Endothelial cell of umbilical vein (primary cell): ENCODE measurements around the gene CALD1. TPM values are rescaled to one million over a fixed set of nuclear protein-coding genes. Genes with fewer than 3 reads are reported as not detected.

Source experiments
- BruUV-seq: library from RNA; stranded (reverse); fragments of 400-500 nt; replicated peaks from 2 replicates; lab custom pipeline; 2021; lab: Mats Ljungman, UMichigan
- CTCF ChIA-PET: fragments of 300-600, 350-600 bp; sonication (Branson Sonifier 250); formaldehyde crosslinking; loops from one replicate; lab custom pipeline; 2021; ENCODE audit warnings: antibody characterized with exemption, inconsistent platforms; lab: Charles Lee
- POLR2A ChIA-PET: fragments of 300-600, 350-600 bp; sonication (Branson Sonifier 250); formaldehyde crosslinking; loops from one replicate; lab custom pipeline; 2021; ENCODE audit warnings: antibody characterized with exemption, inconsistent platforms; lab: Charles Lee
- DNase-seq: peaks from one replicate; pipeline ENCODE4 v3.0.0-alpha.2; 2011; ENCODE audit warnings: low read depth, low spot score
- FAIRE-seq: peaks from 2 replicates; lab custom pipeline; 2011; peaks lifted over from hg19 to GRCh38; lab: Jason Lieb, UNC
- H2AFZ ChIP-seq: 2 replicates; pipeline ENCODE4 v1.6.0; 2012; ENCODE audit warnings: low read depth, low read length, control low read depth, inconsistent platforms
- H3K27ac ChIP-seq: 2 replicates; pipeline ENCODE4 v1.5.1; 2011; ENCODE audit warnings: low read depth, mild to moderate bottlenecking, control low read depth, low read length, moderate library complexity; ENCODE audit not compliant: insufficient read depth
- H3K27me3 ChIP-seq, 2 experiments: 2 replicates each; pipeline versions ENCODE4 v1.6.0 to v1.6.1; 2011; ENCODE audit warnings: low read length in 2 of 2, mixed read lengths in 1 of 2; ENCODE audit not compliant: control insufficient read depth in 2 of 2, insufficient read depth in 2 of 2
- H3K36me3 ChIP-seq, 2 experiments: 2 replicates in 1 of 2; 3 replicates in 1 of 2; pipeline ENCODE4 v1.5.1; 2011; ENCODE audit warnings: low read length in 2 of 2, mild to moderate bottlenecking in 1 of 2, moderate library complexity in 1 of 2; ENCODE audit not compliant: control insufficient read depth in 2 of 2, insufficient read depth in 2 of 2; ENCODE audit errors: extremely low read depth in 1 of 2
- H3K4me1 ChIP-seq: 3 replicates; pipeline ENCODE4 v1.5.1; 2011; ENCODE audit warnings: mild to moderate bottlenecking, low read length; ENCODE audit not compliant: control insufficient read depth, insufficient read depth; ENCODE audit errors: extremely low read depth
- H3K4me2 ChIP-seq: 2 replicates; pipeline ENCODE4 v1.6.1; 2011; ENCODE audit warnings: low read length, control low read depth, mixed read lengths; ENCODE audit not compliant: insufficient read depth
- H3K4me3 ChIP-seq, 3 experiments: fragments of 200-600 bp in 1 of 3; sonication (generic), shearing (Covaris generic) in 1 of 3; replicated peaks in 1 of 3; 2 replicates each; pipeline ENCODE4 v1.5.1; 2011 to 2016; ENCODE audit warnings: control low read depth in 3 of 3, low read length in 3 of 3, mild to moderate bottlenecking in 2 of 3, inconsistent platforms in 1 of 3, low read depth in 1 of 3, moderate library complexity in 1 of 3; ENCODE audit not compliant: insufficient read depth in 1 of 3
- H3K79me2 ChIP-seq: 2 replicates; pipeline ENCODE4 v1.6.0; 2012; ENCODE audit warnings: low read length, inconsistent platforms; ENCODE audit not compliant: control insufficient read depth, insufficient read depth
- H3K9ac ChIP-seq: replicated peaks from 2 replicates; pipeline ENCODE3; 2011; ENCODE audit warnings: low read length, control low read depth; ENCODE audit not compliant: insufficient read depth; ENCODE audit errors: extremely low read depth
- H3K9me1 ChIP-seq: replicated peaks from 3 replicates; pipeline ENCODE4 v1.6.0; 2011; ENCODE audit warnings: mild to moderate bottlenecking, low read length; ENCODE audit not compliant: control insufficient read depth, insufficient read depth; ENCODE audit errors: extremely low read depth
- H3K9me3 ChIP-seq: replicated peaks from 2 replicates; pipeline ENCODE4 v1.5.1; 2012; ENCODE audit warnings: low read length, inconsistent platforms; ENCODE audit not compliant: control insufficient read depth, insufficient read depth
- H4K20me1 ChIP-seq: replicated peaks from 2 replicates; pipeline ENCODE3; 2011; ENCODE audit warnings: mild to moderate bottlenecking, low read length; ENCODE audit not compliant: control insufficient read depth, insufficient read depth; ENCODE audit errors: extremely low read depth
- EZH2 ChIP-seq: IDR thresholded peaks from 2 replicates; pipeline ENCODE4 v1.6.1; 2012; ENCODE audit warnings: borderline replicate concordance, low read depth, mild to moderate bottlenecking, moderate library complexity, low read length, inconsistent platforms; ENCODE audit not compliant: severe bottlenecking
- FOS ChIP-seq: IDR thresholded peaks from 2 replicates; pipeline ENCODE4 v1.6.1; 2011; ENCODE audit warnings: mild to moderate bottlenecking, low read length, moderate library complexity, borderline replicate concordance; ENCODE audit not compliant: insufficient read depth
- GATA2 ChIP-seq: IDR thresholded peaks from 2 replicates; pipeline ENCODE4 v1.7.0; 2011; ENCODE audit warnings: low read depth, mild to moderate bottlenecking, moderate library complexity, mixed read lengths, low read length; ENCODE audit not compliant: insufficient read length, insufficient read depth
- JUN ChIP-seq: IDR thresholded peaks from 2 replicates; pipeline ENCODE4 v1.6.1; 2011; ENCODE audit warnings: borderline replicate concordance, low read depth; ENCODE audit not compliant: insufficient read length, insufficient read depth
- MYC ChIP-seq: IDR thresholded peaks from one replicate; pipeline ENCODE4 v1.6.1; 2011; ENCODE audit warnings: mild to moderate bottlenecking, low read depth, low read length
- POLR2A ChIP-seq: IDR thresholded peaks from 2 replicates; pipeline ENCODE4 v1.6.1; 2012; ENCODE audit warnings: low read depth, mild to moderate bottlenecking, control low read depth, low read length
- POLR2AphosphoS5 ChIP-seq: IDR thresholded peaks from 2 replicates; pipeline ENCODE4 v1.6.1; 2012; ENCODE audit warnings: low read depth, mild to moderate bottlenecking, control low read depth, low read length, moderate library complexity; ENCODE audit not compliant: insufficient read depth
- dilution Hi-C: fragments of 300-500 bp; cut with MboI; formaldehyde crosslinking; loops from one replicate; pipeline ENCODE4 v1.15.0; 2019; ENCODE audit warnings: low sequenced_read_pairs; ENCODE audit not compliant: extremely low pct_ligation_motif_present
- intact Hi-C: fragments of 100-400 bp; cut with micrococcal nuclease; formaldehyde crosslinking; loops from one replicate; pipeline ENCODE4 v1.10.0; 2022
- polyA plus RNA-seq, 4 experiments: library from polyadenylated mRNA; depleted of rRNA in 3 of 4; stranded (reverse) in 3 of 4; unstranded in 1 of 4; fragments of >200 nt; gene quantifications; 2 replicates each; pipeline versions ENCODE4 v1.2.1 to v1.2.3, GENCODE V29; 2011 to 2012; ENCODE audit warnings: missing spikeins in 1 of 4
- total RNA-seq: library from RNA; stranded (reverse); gene quantifications from 2 replicates; pipeline ENCODE4 v1.2.3, GENCODE V29; 2021
- TF ChIP-seq, protein P1 (sequence below), 2 donors: IDR thresholded peaks; 1 replicate in 1 of 2; 2 replicates in 1 of 2; pipeline ENCODE4 v1.5.1; 2011; ENCODE audit warnings: low read length in 2 of 2, mild to moderate bottlenecking in 2 of 2, moderate library complexity in 2 of 2, control low read depth in 1 of 2, inconsistent platforms in 1 of 2, low read depth in 1 of 2; ENCODE audit not compliant: insufficient read depth in 1 of 2; ENCODE audit errors: extremely low read depth in 1 of 2
- TF ChIP-seq, protein P2 (sequence below): IDR thresholded peaks from 2 replicates; pipeline ENCODE4 v1.6.1; 2011; ENCODE audit not compliant: insufficient read depth, insufficient read length

Gene CALD1
- total and polyA plus RNA-seq, 2 donors (not counting 3 experiments of a cell fraction or from before 2014, with no cell fraction given), result 136 to 307 TPM

DNA sequence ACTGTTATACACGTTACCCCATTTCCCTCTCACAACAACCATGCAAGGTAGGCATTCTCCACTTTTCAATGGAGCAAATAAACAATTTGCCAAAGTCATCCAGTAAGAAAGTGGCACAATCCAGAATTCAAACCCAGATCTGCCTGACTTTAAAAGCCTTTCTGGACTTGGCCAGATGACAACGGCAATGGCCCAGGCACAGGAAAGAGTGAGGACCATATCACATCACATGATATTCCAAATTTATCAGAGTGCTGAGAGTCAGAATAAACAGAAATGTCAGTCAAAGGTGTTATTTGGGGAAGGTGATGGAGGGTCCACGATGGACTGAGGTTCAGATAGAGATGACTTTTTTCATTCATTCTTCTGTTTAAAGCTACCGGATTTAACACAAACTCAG lies 48.0 kb downstream of the CALD1 start:
- Histone ChIP-seq H3K9ac (no peak overlapping the region), H3K36me3 (peaks cover 0 to 3% of the 10 kb centered on the region in 2 experiments)

DNA sequence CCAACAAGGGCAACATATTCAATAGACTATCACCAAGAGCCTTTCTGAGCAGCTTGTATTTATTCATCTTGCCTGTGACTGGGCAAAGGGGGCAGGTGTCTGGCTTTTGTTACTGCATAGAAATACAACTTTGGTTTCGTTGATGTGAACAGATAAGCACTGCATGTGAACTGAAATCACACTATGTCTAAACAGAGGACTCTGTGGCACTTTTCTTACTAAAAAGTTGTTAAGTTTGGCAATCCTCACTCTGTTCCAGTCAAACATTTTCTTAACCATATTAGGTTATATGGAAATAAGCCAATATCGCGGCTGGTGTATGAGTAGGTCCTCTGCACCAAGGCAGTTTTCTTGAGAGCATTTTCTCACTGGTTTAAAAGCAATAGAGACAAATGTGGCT lies 48.5 kb downstream of the CALD1 start:
- dilution Hi-C loops, result no loop called here
- Histone ChIP-seq H3K27me3 (no peaks in the 10 kb centered on the region), H3K9ac (no peak overlapping the region), H3K4me1 (no peaks in the 10 kb centered on the region), H2AFZ (no peak overlapping the region), H3K9me1 (no peaks in the 10 kb centered on the region), H3K4me3 (no peak overlapping the region), H3K36me3 (peaks cover 0 to 3% of the 10 kb centered on the region in 2 experiments), H3K79me2 (peaks cover 86% of the 10 kb centered on the region), H3K27ac (no peak overlapping the region), H4K20me1 (peaks cover 7% of the 10 kb centered on the region), H3K4me2 (no peak overlapping the region), H3K9me3 (no peaks in the 10 kb centered on the region)
- TF ChIP-seq GATA2, result no peak
- TF ChIP-seq, protein P1, sequence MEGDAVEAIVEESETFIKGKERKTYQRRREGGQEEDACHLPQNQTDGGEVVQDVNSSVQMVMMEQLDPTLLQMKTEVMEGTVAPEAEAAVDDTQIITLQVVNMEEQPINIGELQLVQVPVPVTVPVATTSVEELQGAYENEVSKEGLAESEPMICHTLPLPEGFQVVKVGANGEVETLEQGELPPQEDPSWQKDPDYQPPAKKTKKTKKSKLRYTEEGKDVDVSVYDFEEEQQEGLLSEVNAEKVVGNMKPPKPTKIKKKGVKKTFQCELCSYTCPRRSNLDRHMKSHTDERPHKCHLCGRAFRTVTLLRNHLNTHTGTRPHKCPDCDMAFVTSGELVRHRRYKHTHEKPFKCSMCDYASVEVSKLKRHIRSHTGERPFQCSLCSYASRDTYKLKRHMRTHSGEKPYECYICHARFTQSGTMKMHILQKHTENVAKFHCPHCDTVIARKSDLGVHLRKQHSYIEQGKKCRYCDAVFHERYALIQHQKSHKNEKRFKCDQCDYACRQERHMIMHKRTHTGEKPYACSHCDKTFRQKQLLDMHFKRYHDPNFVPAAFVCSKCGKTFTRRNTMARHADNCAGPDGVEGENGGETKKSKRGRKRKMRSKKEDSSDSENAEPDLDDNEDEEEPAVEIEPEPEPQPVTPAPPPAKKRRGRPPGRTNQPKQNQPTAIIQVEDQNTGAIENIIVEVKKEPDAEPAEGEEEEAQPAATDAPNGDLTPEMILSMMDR (IDR thresholded peaks at IDR 0.05; ENCODE audit: extremely low read depth in 1 of 2, insufficient read depth in 1 of 2, low read depth in 1 of 2, low read length in 2 of 2), result no peak
- intact Hi-C loops, result no loop called here
- DNase-seq (no peak), FAIRE-seq (no peak)
- POLR2A ChIA-PET, result no interaction called here
- CTCF ChIA-PET, result interaction anchor here (1.1 to 2.7 kb wide), 3 partner anchors 16 to 22 kb away, joined by 3 to 8 read pairs (median 5); no protein-coding TSS in a partner anchor
- BruUV-seq, result no TSS peak

More for the DNA sequence above, 48.0 kb downstream of the CALD1 start:
- BruUV-seq, result no TSS peak
- no peak overlapping the region for H2AFZ ChIP-seq
- CTCF ChIA-PET, result interaction anchor here (1.0 to 2.7 kb wide), 6 partner anchors 10 to 23 kb away, joined by 3 to 8 read pairs (median 4); no protein-coding TSS in a partner anchor
- dilution Hi-C loops (no loop called here), intact Hi-C loops (no loop called here)
- H3K27ac ChIP-seq, result no peak overlapping the region
- H3K27me3 ChIP-seq, result no peaks in the 10 kb centered on the region
- FAIRE-seq (no peak), DNase-seq (no peak)
- no peak overlapping the region for H3K4me2 ChIP-seq
- peaks cover 85% of the 10 kb centered on the region for H3K79me2 ChIP-seq
- peaks cover 7% of the 10 kb centered on the region for H4K20me1 ChIP-seq
- H3K9me1 ChIP-seq, result no peaks in the 10 kb centered on the region
- no peak overlapping the region for H3K4me3 ChIP-seq
- TF ChIP-seq MYC, result no peak
- TF ChIP-seq, protein P2, sequence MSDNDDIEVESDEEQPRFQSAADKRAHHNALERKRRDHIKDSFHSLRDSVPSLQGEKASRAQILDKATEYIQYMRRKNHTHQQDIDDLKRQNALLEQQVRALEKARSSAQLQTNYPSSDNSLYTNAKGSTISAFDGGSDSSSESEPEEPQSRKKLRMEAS, result no peak
- no peak for TF ChIP-seq FOS
- no peak for TF ChIP-seq EZH2
- no peak for TF ChIP-seq POLR2AphosphoS5
- TF ChIP-seq JUN, result no peak
- no peak for TF ChIP-seq POLR2A
- H3K9me3 ChIP-seq, result no peaks in the 10 kb centered on the region
- H3K4me1 ChIP-seq, result no peaks in the 10 kb centered on the region
- POLR2A ChIA-PET, result no interaction called here
